GM20000 (cell line): ENCODE measurements around the gene EWSR1.
"Not testable (repeated sequence)": the region's sequence is repeated elsewhere in the genome, so short reads cannot be mapped to it uniquely, and the experiment has no call there.

Source experiments
- DNase-seq: peaks from one replicate; pipeline ENCODE4 v3.0.0; 2012; ENCODE audit warnings: low spot score
- TF ChIP-seq, protein P1 (sequence below): IDR thresholded peaks from 2 replicates; pipeline ENCODE4 v1.5.1; 2012; ENCODE audit warnings: mild to moderate bottlenecking, control low read depth; ENCODE audit errors: extremely low read depth, missing control alignments

EWSR1 gene

GRCh38 chr22:29340566-29340965 is 72.5 kb downstream of the EWSR1 start:
- DNase-seq = no peak
- TF ChIP-seq, protein P1, sequence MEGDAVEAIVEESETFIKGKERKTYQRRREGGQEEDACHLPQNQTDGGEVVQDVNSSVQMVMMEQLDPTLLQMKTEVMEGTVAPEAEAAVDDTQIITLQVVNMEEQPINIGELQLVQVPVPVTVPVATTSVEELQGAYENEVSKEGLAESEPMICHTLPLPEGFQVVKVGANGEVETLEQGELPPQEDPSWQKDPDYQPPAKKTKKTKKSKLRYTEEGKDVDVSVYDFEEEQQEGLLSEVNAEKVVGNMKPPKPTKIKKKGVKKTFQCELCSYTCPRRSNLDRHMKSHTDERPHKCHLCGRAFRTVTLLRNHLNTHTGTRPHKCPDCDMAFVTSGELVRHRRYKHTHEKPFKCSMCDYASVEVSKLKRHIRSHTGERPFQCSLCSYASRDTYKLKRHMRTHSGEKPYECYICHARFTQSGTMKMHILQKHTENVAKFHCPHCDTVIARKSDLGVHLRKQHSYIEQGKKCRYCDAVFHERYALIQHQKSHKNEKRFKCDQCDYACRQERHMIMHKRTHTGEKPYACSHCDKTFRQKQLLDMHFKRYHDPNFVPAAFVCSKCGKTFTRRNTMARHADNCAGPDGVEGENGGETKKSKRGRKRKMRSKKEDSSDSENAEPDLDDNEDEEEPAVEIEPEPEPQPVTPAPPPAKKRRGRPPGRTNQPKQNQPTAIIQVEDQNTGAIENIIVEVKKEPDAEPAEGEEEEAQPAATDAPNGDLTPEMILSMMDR = no peak

DNA sequence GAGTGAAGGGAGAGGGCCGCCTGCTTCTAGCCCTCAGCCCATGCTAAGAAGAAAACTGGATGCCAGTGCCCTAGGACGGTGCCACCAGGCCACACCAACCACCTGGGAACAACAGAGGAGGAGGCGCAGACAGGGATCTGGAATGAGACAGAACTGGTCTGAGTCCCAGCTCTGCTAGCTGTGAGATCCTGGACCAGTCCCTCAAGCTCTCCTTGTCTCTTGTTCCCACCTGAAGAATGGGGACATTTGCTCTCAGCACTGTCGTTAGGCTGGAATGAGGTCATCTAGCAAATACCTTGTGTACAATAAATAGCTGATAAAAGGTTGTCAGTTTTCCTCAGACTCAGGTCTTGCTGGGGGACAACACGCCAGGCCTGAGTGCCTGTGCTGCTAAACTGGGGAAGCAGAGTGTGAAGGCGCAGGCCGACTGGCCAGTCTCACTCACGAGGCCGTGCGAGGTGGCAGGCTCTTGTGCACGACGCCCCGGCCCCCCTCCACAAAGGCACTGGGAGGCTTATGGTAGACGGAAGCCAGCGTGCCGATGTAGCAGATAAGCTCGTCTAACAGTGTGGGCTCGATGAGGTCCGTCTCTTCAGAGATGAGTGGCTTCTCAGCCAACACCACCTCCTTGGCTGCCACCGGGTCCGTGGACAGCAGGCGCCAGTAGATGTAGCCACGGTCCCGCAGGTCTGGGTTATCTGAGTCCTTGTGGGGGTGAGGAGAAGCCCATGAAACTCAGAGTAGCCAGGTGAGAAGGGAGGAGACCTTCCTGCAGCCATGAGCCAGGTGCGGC is 73.2 kb downstream of the EWSR1 start:
- TF ChIP-seq, protein P1 = no peak
- no peak for DNase-seq

- no peak for DNase-seq
- TF ChIP-seq, protein P1 = no peak
These were observed 73.7 kb downstream of the EWSR1 start for GRCh38 chr22:29341849-29342127.

- TF ChIP-seq, protein P1 = no peak
- no peak for DNase-seq
These were observed 74.1 kb downstream of the EWSR1 start for GRCh38 chr22:29342177-29342576.

DNA sequence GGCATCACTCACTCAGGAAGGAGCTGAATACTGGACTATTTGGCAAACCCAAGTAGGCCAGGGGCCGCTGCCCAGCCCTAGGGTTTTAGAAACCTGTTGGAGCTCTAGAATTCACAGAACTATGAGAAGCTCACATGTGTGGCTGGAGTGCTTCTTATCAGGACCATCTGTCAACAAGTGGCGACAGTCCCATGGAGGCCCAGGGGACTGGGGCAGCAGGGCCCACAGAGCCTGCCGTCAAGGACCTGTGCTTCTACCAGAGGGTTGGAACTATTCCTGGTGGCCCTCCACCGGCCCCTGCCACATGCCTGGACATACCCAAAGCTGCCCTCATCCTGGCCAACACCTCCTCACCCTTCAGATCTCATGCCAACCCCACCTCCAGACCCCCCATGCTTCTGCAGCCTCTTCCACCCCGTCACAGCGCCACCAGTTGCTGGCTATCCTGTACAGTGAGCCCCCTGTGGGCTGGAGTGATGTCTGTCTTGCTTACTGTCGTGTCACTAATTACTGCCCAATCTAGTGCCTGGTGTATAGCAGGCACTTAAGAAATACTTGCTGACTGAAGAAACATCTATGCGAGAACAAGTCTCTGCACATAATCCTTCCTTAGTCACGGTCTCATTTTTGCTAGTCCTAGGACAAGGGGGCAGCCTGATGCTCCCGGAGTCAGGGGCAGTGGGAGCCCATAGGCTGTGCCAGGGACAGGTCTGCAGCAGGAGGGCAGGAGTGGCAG is 74.7 kb downstream of the EWSR1 start:
- TF ChIP-seq, protein P1 = no peak
- DNase-seq = no peak

DNA sequence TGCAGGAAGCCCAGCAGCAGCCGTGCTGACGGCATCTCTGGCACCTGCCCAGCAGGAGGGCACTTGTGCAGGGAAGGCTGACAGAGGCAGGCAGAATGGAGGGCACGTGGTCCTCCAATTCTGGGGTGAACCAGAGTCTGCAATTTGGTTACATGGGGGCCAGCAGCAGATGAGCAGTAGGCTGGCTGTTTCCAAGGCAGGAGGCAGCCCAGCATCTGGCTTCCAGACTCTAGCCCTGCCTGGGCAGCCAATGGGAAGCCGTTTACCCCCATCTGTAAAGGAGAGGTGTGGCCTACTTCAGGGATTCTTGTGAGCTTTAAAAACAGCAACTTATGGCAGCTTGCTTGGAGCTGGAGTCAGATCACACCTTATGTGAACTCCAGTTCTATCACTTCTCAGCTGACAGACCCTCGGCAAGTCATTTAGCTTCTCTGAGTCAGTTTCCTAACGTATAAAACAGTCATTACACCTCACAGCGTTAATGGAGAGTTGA is 75.3 kb downstream of the EWSR1 start:
- DNase-seq = no peak
- TF ChIP-seq, protein P1 = no peak

DNA sequence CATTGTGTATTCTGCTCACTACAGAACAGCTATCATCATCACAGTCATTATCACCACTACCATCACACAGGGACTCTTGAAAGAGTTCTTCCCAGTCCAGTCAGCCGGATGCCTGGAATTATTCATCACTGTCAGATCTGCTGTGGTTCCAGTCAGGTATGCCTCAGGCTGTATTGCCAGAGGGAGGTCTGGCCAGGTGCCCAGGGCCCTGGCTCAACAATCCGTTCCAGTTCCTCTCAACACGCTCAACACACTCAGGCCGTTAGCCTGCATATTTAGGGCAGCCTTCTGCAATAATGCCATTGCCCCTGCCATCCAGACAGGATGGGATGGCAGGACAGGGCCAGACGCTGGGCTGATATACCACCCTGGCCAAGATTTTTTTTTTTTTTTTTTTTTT is 76.1 kb downstream of the EWSR1 start:
- no peak for DNase-seq
- TF ChIP-seq, protein P1 = no peak

DNA sequence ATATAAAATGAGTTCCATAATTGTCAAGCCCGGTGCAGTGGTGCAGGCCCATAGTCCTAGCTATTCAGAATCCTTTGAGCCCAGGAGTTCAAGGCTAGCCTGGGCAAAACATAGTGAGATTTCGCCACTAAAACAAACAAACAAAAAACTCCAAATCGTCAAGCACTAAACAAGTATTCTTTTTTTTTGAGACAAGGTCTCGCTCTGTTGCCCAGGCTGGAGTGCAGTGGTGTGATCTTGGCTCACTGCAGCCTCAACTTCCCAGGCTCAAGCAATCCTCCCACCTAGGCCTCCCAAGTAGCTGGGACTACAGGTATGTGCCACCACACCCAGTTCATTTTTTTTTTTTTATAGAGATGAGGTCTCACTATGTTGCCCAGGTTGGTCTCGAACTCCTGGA is 76.8 kb downstream of the EWSR1 start:
- DNase-seq = not testable (repeated sequence)
